Measurements from ENCODE around the gene CDH16. TPM values are rescaled to one million over a fixed set of nuclear protein-coding genes. Genes with fewer than 3 reads are reported as not detected.

Gene CDH16
- total and polyA plus RNA-seq, 2 of the 13 experiments (the other 11 are each of a cell fraction or from before 2014, with no cell fraction given) = 2.7 to 3.9 TPM

- TF ChIP-seq, protein P1, sequence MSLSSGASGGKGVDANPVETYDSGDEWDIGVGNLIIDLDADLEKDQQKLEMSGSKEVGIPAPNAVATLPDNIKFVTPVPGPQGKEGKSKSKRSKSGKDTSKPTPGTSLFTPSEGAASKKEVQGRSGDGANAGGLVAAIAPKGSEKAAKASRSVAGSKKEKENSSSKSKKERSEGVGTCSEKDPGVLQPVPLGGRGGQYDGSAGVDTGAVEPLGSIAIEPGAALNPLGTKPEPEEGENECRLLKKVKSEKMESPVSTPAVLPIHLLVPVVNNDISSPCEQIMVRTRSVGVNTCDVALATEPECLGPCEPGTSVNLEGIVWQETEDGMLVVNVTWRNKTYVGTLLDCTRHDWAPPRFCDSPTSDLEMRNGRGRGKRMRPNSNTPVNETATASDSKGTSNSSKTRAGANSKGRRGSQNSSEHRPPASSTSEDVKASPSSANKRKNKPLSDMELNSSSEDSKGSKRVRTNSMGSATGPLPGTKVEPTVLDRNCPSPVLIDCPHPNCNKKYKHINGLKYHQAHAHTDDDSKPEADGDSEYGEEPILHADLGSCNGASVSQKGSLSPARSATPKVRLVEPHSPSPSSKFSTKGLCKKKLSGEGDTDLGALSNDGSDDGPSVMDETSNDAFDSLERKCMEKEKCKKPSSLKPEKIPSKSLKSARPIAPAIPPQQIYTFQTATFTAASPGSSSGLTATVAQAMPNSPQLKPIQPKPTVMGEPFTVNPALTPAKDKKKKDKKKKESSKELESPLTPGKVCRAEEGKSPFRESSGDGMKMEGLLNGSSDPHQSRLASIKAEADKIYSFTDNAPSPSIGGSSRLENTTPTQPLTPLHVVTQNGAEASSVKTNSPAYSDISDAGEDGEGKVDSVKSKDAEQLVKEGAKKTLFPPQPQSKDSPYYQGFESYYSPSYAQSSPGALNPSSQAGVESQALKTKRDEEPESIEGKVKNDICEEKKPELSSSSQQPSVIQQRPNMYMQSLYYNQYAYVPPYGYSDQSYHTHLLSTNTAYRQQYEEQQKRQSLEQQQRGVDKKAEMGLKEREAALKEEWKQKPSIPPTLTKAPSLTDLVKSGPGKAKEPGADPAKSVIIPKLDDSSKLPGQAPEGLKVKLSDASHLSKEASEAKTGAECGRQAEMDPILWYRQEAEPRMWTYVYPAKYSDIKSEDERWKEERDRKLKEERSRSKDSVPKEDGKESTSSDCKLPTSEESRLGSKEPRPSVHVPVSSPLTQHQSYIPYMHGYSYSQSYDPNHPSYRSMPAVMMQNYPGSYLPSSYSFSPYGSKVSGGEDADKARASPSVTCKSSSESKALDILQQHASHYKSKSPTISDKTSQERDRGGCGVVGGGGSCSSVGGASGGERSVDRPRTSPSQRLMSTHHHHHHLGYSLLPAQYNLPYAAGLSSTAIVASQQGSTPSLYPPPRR (CRISPR knock-in tag; IDR thresholded peaks at IDR 0.05; ENCODE audit: borderline replicate concordance) = no peak; the same call in 1 of the 2 replicates
- no peak for TF ChIP-seq JDP2 (CRISPR knock-in tag; IDR thresholded peaks at IDR 0.05; ENCODE audit: borderline replicate concordance)
- TF ChIP-seq ZNF333 (CRISPR knock-in tag; IDR thresholded peaks at IDR 0.05; ENCODE audit: borderline replicate concordance) = peak; percentile 98
- TF ChIP-seq SIX4 (CRISPR knock-in tag; IDR thresholded peaks at IDR 0.05) = no peak
- no peak for TF ChIP-seq CREBL2 (CRISPR knock-in tag; IDR thresholded peaks at IDR 0.05; ENCODE audit: borderline replicate concordance)
- TF ChIP-seq, protein P2, sequence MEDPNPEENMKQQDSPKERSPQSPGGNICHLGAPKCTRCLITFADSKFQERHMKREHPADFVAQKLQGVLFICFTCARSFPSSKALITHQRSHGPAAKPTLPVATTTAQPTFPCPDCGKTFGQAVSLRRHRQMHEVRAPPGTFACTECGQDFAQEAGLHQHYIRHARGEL (CRISPR knock-in tag; IDR thresholded peaks at IDR 0.05) = peak; percentile 74; the same call in 1 of the 2 replicates
- TF ChIP-seq RXRB (CRISPR knock-in tag; IDR thresholded peaks at IDR 0.05; ENCODE audit: borderline replicate concordance) = peak; percentile 76
- TF ChIP-seq, protein P3, sequence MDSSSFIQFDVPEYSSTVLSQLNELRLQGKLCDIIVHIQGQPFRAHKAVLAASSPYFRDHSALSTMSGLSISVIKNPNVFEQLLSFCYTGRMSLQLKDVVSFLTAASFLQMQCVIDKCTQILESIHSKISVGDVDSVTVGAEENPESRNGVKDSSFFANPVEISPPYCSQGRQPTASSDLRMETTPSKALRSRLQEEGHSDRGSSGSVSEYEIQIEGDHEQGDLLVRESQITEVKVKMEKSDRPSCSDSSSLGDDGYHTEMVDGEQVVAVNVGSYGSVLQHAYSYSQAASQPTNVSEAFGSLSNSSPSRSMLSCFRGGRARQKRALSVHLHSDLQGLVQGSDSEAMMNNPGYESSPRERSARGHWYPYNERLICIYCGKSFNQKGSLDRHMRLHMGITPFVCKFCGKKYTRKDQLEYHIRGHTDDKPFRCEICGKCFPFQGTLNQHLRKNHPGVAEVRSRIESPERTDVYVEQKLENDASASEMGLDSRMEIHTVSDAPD (CRISPR knock-in tag; IDR thresholded peaks at IDR 0.05) = no peak; the same call in 1 of the 2 replicates
- TF ChIP-seq NFIC (IDR thresholded peaks at IDR 0.05; ENCODE audit: low read length) = no peak
- TF ChIP-seq ATAD3A (CRISPR knock-in tag; IDR thresholded peaks at IDR 0.05) = no peak
- no peak for TF ChIP-seq NFE2L2 (IDR thresholded peaks at IDR 0.05; ENCODE audit: low read length)
- no peak for TF ChIP-seq NFE2L1 (CRISPR knock-in tag; IDR thresholded peaks at IDR 0.05; ENCODE audit: borderline replicate concordance)
- peak; percentile 94; the same call in 1 of the 2 replicates for TF ChIP-seq ZNF17 (CRISPR knock-in tag; IDR thresholded peaks at IDR 0.05)
- TF ChIP-seq ZNF235 (CRISPR knock-in tag; IDR thresholded peaks at IDR 0.05; ENCODE audit: borderline replicate concordance) = peak; percentile 92; the same call in 1 of the 2 replicates
- TF ChIP-seq MBNL3 (CRISPR knock-in tag; conservative IDR thresholded peaks at IDR 0.05) = no peak
- 0 out of 4 replicates have a peak, but pooled peaks of 1 of the 2 experiments have one; percentile 14 for TF ChIP-seq NR2F1 (CRISPR knock-in tag; IDR thresholded peaks at IDR 0.05)
- peak; percentile 64; the same call in 1 of the 2 replicates for TF ChIP-seq ZNF724P (CRISPR knock-in tag; IDR thresholded peaks at IDR 0.05; ENCODE audit: borderline replicate concordance)
- no peak for TF ChIP-seq MATR3 (CRISPR knock-in tag; IDR thresholded peaks at IDR 0.05)
- TF ChIP-seq ZNF10 (CRISPR knock-in tag; IDR thresholded peaks at IDR 0.05; ENCODE audit: borderline replicate concordance, low read depth) = no peak
- TF ChIP-seq ZNF441 (CRISPR knock-in tag; IDR thresholded peaks at IDR 0.05; ENCODE audit: borderline replicate concordance) = 0 out of 2 replicates have a peak, but pooled peaks have one; percentile 60
- TF ChIP-seq, protein P4, sequence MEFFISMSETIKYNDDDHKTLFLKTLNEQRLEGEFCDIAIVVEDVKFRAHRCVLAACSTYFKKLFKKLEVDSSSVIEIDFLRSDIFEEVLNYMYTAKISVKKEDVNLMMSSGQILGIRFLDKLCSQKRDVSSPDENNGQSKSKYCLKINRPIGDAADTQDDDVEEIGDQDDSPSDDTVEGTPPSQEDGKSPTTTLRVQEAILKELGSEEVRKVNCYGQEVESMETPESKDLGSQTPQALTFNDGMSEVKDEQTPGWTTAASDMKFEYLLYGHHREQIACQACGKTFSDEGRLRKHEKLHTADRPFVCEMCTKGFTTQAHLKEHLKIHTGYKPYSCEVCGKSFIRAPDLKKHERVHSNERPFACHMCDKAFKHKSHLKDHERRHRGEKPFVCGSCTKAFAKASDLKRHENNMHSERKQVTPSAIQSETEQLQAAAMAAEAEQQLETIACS (CRISPR knock-in tag; IDR thresholded peaks at IDR 0.05) = peak; percentile 70
- no peak for TF ChIP-seq HDAC6 (IDR thresholded peaks at IDR 0.05; ENCODE audit: low read depth, low read length)
These were observed 15.6 kb upstream of the CDH16 start, which contains the start of gene CIAO2B (continued) for GRCh38 chr16:66934138-66934838.

Data from HepG2 (cell line).